ENCODE results near the gene NOMO2.
"Not testable (repeated sequence)": the region's sequence is repeated elsewhere in the genome, so short reads cannot be mapped to it uniquely, and the experiment has no call there.

DNA sequence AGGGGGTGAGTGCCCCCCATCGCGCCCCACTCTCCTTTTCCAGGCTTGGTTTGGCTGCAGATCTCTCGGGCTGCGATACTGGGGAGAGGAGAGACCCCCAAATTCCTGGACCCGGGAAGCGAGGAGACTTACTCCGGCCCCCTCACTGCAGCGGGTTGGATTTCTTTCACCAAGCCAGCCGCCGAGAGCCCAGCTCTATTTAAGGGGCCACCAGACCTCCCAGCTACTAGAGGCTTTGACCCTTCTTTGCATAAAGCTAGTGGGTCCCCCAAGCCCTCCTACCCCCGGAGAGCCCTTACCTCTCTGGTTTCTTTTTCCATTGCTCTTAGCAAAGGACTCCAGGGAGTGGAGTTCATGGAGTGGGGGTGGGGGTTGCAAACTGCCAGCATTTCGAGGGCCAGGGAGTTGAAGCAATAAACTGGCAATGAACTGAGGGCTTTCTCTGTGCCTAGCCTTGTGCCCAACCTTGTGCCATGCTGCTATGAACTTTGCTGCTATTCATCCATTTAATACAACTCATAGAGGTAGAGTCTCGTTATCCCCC, 9.5 kb upstream of the NOMO2 start:
- not testable (repeated sequence) for TF ChIP-seq CTCF (IDR thresholded peaks at IDR 0.05; ENCODE audit: borderline replicate concordance, extremely low read depth, low read length, poor library complexity, severe bottlenecking); EZH2 (IDR thresholded peaks at IDR 0.05; ENCODE audit: borderline replicate concordance, low read depth, low read length, severe bottlenecking)

Data from DND-41 (cell line).